HG03025 (cell line): ENCODE measurements around the gene PCDHGA9.

ENCODE experiments used
- ATAC-seq: cut with Tn5 transposase; IDR thresholded peaks from one replicate; pipeline ENCODE4 v1.9.1; 2021; ENCODE audit warnings: mild to moderate bottlenecking, moderate library complexity; ENCODE audit not compliant: unreplicated experiment, low FRiP score

PCDHGA9 gene

GRCh38 chr5:141440341-141440740, 37.8 kb downstream of the PCDHGA9 start:
- no peak for ATAC-seq

GRCh38 chr5:141441571-141442170, 39.1 kb downstream of the PCDHGA9 start:
- ATAC-seq, result no peak
